Measurements from ENCODE around the gene AMBRA1. TPM values are rescaled to one million over a fixed set of nuclear protein-coding genes. Genes with fewer than 3 reads are reported as not detected.

AMBRA1 gene
- total and polyA plus RNA-seq, 2 of the 8 experiments (the other 6 are each of a cell fraction or from before 2014, with no cell fraction given), result 14.2 to 37.4 TPM

- CTCF ChIA-PET (ENCODE audit: partially characterized antibody), result interaction anchor here (0.7 to 3.8 kb wide), 5 partner anchors 10 to 70 kb away, joined by 3 to 27 read pairs (median 6); no protein-coding TSS in a partner anchor
- no peak for FAIRE-seq
Observed at GRCh38 chr11:46480166-46480726, 113.6 kb downstream of the AMBRA1 start.

More at GRCh38 chr11:46480166-46480726, 113.6 kb downstream of the AMBRA1 start:
- Histone ChIP-seq H3K4me2 (ENCODE audit: insufficient read depth in 1 of 2, low read depth in 2 of 2, low read length in 2 of 2) (no peak overlapping the region), H3K4ac (replicated peaks; ENCODE audit: insufficient read length, low read depth, low read length) (no peak overlapping the region), H2BK20ac (ENCODE audit: low read length) (no peak overlapping the region), H3K79me2 (ENCODE audit: control insufficient read depth in 1 of 2, insufficient read depth in 2 of 2, low read length in 2 of 2) (no peaks in the 10 kb centered on the region), H4K20me1 (replicated peaks in 1 of 2; ENCODE audit: control insufficient read depth in 1 of 2, insufficient read depth in 2 of 2, low read length in 2 of 2) (no peaks in the 10 kb centered on the region), H3K23ac (ENCODE audit: insufficient read length) (no peak overlapping the region), H2BK12ac (ENCODE audit: low read depth, low read length) (no peak overlapping the region), H3K9ac (replicated peaks in 1 of 4; ENCODE audit: extremely low read depth in 1 of 4, low read depth in 3 of 4, low read length in 3 of 4) (no peak overlapping the region), H3K14ac (ENCODE audit: insufficient read length) (no peak overlapping the region), H3K27me3 (replicated peaks in 1 of 4; ENCODE audit: control insufficient read depth in 3 of 4, extremely low read depth in 1 of 4, insufficient read depth in 3 of 4, low read length in 3 of 4) (no peaks in the 10 kb centered on the region), H4K5ac (ENCODE audit: insufficient read length, low read depth, low read length) (no peak overlapping the region), H2AK5ac (ENCODE audit: low read depth, low read length) (no peak overlapping the region), H3K4me1 (replicated peaks in 1 of 4; ENCODE audit: control insufficient read depth in 3 of 4, insufficient read depth in 4 of 4, low read length in 3 of 4) (no peaks in the 10 kb centered on the region), H2BK15ac (ENCODE audit: low read length) (no peak overlapping the region), H3K36me3 (ENCODE audit: control insufficient read depth in 2 of 4, insufficient read depth in 4 of 4, low read length in 3 of 4) (no peaks in the 10 kb centered on the region), H3K4me3 (ENCODE audit: extremely low read depth in 1 of 4, insufficient read depth in 2 of 4, low read depth in 3 of 4, low read length in 4 of 4) (no peak overlapping the region), H3K79me1 (ENCODE audit: low read depth, low read length) (peaks cover 2% of the 10 kb centered on the region; the same call in 1 of the 2 replicates), H2BK5ac (ENCODE audit: low read depth, low read length) (no peak overlapping the region), H3K56ac (replicated peaks; ENCODE audit: insufficient read length, low read depth, low read length) (no peak overlapping the region), H3K9me3 (ENCODE audit: insufficient read depth in 2 of 2, low read depth in 1 of 2, low read length in 1 of 2) (no peaks in the 10 kb centered on the region), H4K91ac (replicated peaks; ENCODE audit: insufficient read length, low read length) (no peak overlapping the region), H2AFZ (ENCODE audit: low read length) (no peak overlapping the region), H3K23me2 (ENCODE audit: low read depth, low read length) (no peaks in the 10 kb centered on the region), H3K18ac (ENCODE audit: extremely low read depth, low read length) (no peak overlapping the region), H3K27ac (ENCODE audit: low read depth, low read length) (no peak overlapping the region), H2BK120ac (replicated peaks; ENCODE audit: low read depth, low read length) (no peak overlapping the region), H4K8ac (ENCODE audit: extremely low read depth, insufficient read depth, low read length) (no peak overlapping the region)
- no peak for DNase-seq (ENCODE audit: low read depth in 1 of 2, low spot score in 2 of 2)
- POLR2A ChIA-PET (ENCODE audit: partially characterized antibody), result interaction anchor here (0.6 kb wide), 1 partner anchor 181 kb away, joined by 3 read pairs; no protein-coding TSS in a partner anchor
- TF ChIP-seq KDM1A (IDR thresholded peaks at IDR 0.05; ENCODE audit: borderline replicate concordance, low read length) (no peak), RBBP5 (IDR thresholded peaks at IDR 0.05; ENCODE audit: borderline replicate concordance, low read depth, low read length) (no peak), CEBPB (IDR thresholded peaks at IDR 0.05; ENCODE audit: low read depth, low read length) (no peak), HDAC6 (IDR thresholded peaks at IDR 0.05; ENCODE audit: low read depth, low read length) (no peak), MAFK (IDR thresholded peaks at IDR 0.05; ENCODE audit: low read depth, low read length) (no peak), SP2 (IDR thresholded peaks at IDR 0.05; ENCODE audit: low read length) (no peak), SIRT6 (IDR thresholded peaks at IDR 0.05; ENCODE audit: low read length) (no peak), EGR1 (IDR thresholded peaks at IDR 0.05; ENCODE audit: borderline replicate concordance, low read depth, low read length) (no peak), SIN3A (conservative IDR thresholded peaks at IDR 0.05 in 1 of 2, IDR thresholded peaks at IDR 0.05 in 1 of 2; ENCODE audit: low read depth in 1 of 2, low read length in 2 of 2) (no peak), SRF (IDR thresholded peaks at IDR 0.05; ENCODE audit: low read depth, low read length) (no peak), TAF1 (IDR thresholded peaks at IDR 0.05; ENCODE audit: low read depth, low read length) (no peak)
- WGBS, 2 experiments (ENCODE audit: extremely low coverage in 1 of 2, insufficient coverage in 1 of 2, insufficient read length in 1 of 2, insufficient replicate concordance in 2 of 2, low coverage in 1 of 2, low lambda C conversion rate in 2 of 2, missing lambda C conversion rate in 1 of 2), result 92% methylated on average over 2 of the region's 2 CpGs; no CpG with 5 or more reads in 1 of the 2 experiments

Data from H1 (cell line).